AG04449 (cell line): ENCODE measurements around the gene SYT14.
"Not testable (repeated sequence)": the region's sequence is repeated elsewhere in the genome, so short reads cannot be mapped to it uniquely, and the experiment has no call there.

ENCODE experiments used
- CTCF ChIA-PET: fragments of 350-600 bp; formaldehyde crosslinking; extraction: SDS; loops from one replicate; lab custom pipeline; 2021; ENCODE audit warnings: antibody characterized with exemption; lab: Yijun Ruan, JAX
- POLR2A ChIA-PET: fragments of 400-600, 350-600 bp; formaldehyde crosslinking; extraction: SDS; loops from one replicate; lab custom pipeline; 2020; ENCODE audit warnings: antibody characterized with exemption, inconsistent platforms; lab: Yijun Ruan, JAX
- DNase-seq: peaks from one replicate; pipeline ENCODE4 v3.0.0-alpha.2; 2010; ENCODE audit warnings: low read depth, low spot score
- H3K4me3 ChIP-seq: 2 replicates; pipeline ENCODE4 v1.5.1; 2011; ENCODE audit warnings: low read depth, mild to moderate bottlenecking, control low read depth, low read length
- CTCF ChIP-seq: IDR thresholded peaks from one replicate; pipeline ENCODE4 v1.5.1; 2011; ENCODE audit warnings: mild to moderate bottlenecking, moderate library complexity, low read length, control low read depth, inconsistent platforms; ENCODE audit not compliant: insufficient read depth; ENCODE audit errors: missing control alignments

SYT14 gene

GRCh38 chr1:209896346-209896745, 41.7 kb upstream of the SYT14 start:
- no peak for TF ChIP-seq CTCF
- ChIA-PET CTCF (interaction anchor here (0.9 to 3.7 kb wide), 3 partner anchors 21 to 46 kb away, joined by 3 to 13 read pairs (median 3); no protein-coding TSS in a partner anchor), POLR2A (interaction anchor here (0.6 to 1.0 kb wide), 3 partner anchors 11 to 247 kb away, joined by 3 read pairs; no protein-coding TSS in a partner anchor)
- no peak overlapping the region for H3K4me3 ChIP-seq
- DNase-seq, result no peak

GRCh38 chr1:209898271-209898670, 39.7 kb upstream of the SYT14 start:
- DNase-seq, H3K4me3 ChIP-seq, CTCF ChIA-PET, POLR2A ChIA-PET: not testable (repeated sequence)

- POLR2A ChIA-PET, H3K4me3 ChIP-seq, DNase-seq: not testable (repeated sequence)
- CTCF ChIA-PET, result interaction anchor here (2.1 kb wide), 1 partner anchor 23 kb away, joined by 9 read pairs; no protein-coding TSS in a partner anchor
These were observed 39.2 kb upstream of the SYT14 start for GRCh38 chr1:209898851-209899250.

GRCh38 chr1:209899948-209900347, 38.1 kb upstream of the SYT14 start:
- POLR2A ChIA-PET, result interaction anchor here (0.6 to 1.1 kb wide), 2 partner anchors 13 to 14 kb away, joined by 3 read pairs; no protein-coding TSS in a partner anchor
- H3K4me3 ChIP-seq, result no peak overlapping the region
- TF ChIP-seq CTCF, result no peak
- CTCF ChIA-PET, result interaction anchor here (1.0 to 2.1 kb wide), 5 partner anchors 9 to 272 kb away, joined by 3 to 9 read pairs (median 5); no protein-coding TSS in a partner anchor
- no peak for DNase-seq

- POLR2A ChIA-PET, result interaction anchor here (1.1 kb wide), 1 partner anchor 12 kb away, joined by 3 read pairs; no protein-coding TSS in a partner anchor
- no peak for TF ChIP-seq CTCF
- H3K4me3 ChIP-seq, result no peak overlapping the region
- no peak for DNase-seq
- CTCF ChIA-PET, result interaction anchor here (1.4 to 2.1 kb wide), 4 partner anchors 10 to 40 kb away, joined by 3 to 9 read pairs (median 6); no protein-coding TSS in a partner anchor
These were observed 37.3 kb upstream of the SYT14 start for GRCh38 chr1:209900734-209901133.

GRCh38 chr1:209901211-209901610, 36.8 kb upstream of the SYT14 start:
- DNase-seq, result no peak
- ChIA-PET CTCF (interaction anchor here (1.4 to 1.8 kb wide), 3 partner anchors 12 to 41 kb away, joined by 3 to 5 read pairs (median 5); no protein-coding TSS in a partner anchor), POLR2A (no interaction called here)
- no peak overlapping the region for H3K4me3 ChIP-seq
- TF ChIP-seq CTCF, result no peak

- CTCF ChIA-PET, H3K4me3 ChIP-seq, POLR2A ChIA-PET, DNase-seq: not testable (repeated sequence)
These were observed 33.2 kb upstream of the SYT14 start for GRCh38 chr1:209904774-209905173.

GRCh38 chr1:209911746-209912145, 26.3 kb upstream of the SYT14 start:
- no peak overlapping the region for H3K4me3 ChIP-seq
- TF ChIP-seq CTCF, result no peak
- CTCF ChIA-PET, result no interaction called here
- DNase-seq, result no peak
- POLR2A ChIA-PET, result no interaction called here
